GM15510 (cell line): ENCODE data around the gene DGCR8.

Experiments used
- POLR2A ChIP-seq: IDR thresholded peaks from 3 replicates; pipeline ENCODE4 v1.6.1; 2011; ENCODE audit warnings: borderline replicate concordance; ENCODE audit not compliant: insufficient read length; ENCODE audit errors: extremely low read depth

DGCR8 gene

GRCh38 chr22:20105456-20106204 is 25.6 kb downstream of the DGCR8 start:
- TF ChIP-seq POLR2A, result no peak

GRCh38 chr22:20106205-20106848 is 26.3 kb downstream of the DGCR8 start:
- TF ChIP-seq POLR2A, result no peak

GRCh38 chr22:20106849-20107237 is 26.8 kb downstream of the DGCR8 start:
- TF ChIP-seq POLR2A, result no peak

GRCh38 chr22:20107471-20107901 is 27.4 kb downstream of the DGCR8 start:
- no peak for TF ChIP-seq POLR2A

- TF ChIP-seq POLR2A, result no peak
Measured at GRCh38 chr22:20107951-20108756, 28.1 kb downstream of the DGCR8 start.

GRCh38 chr22:20108757-20109230 is 28.8 kb downstream of the DGCR8 start:
- TF ChIP-seq POLR2A, result no peak

- TF ChIP-seq POLR2A, result peak; percentile 1
Measured at GRCh38 chr22:20109411-20110358, 29.6 kb downstream of the DGCR8 start.

- no peak for TF ChIP-seq POLR2A
Measured at GRCh38 chr22:20110359-20110985, 30.4 kb downstream of the DGCR8 start.

- peak; percentile 31 for TF ChIP-seq POLR2A
Measured at GRCh38 chr22:20111045-20111688, 31.1 kb downstream of the DGCR8 start.

- peak; percentile 22 for TF ChIP-seq POLR2A
Measured at GRCh38 chr22:20111689-20112622, 31.9 kb downstream of the DGCR8 start.

GRCh38 chr22:20112623-20113511 is 32.8 kb downstream of the DGCR8 start:
- TF ChIP-seq POLR2A, result no peak
